Stomach (tissue), 9 donors: ENCODE data around the gene FOXJ3. TPM values are rescaled to one million over a fixed set of nuclear protein-coding genes. Genes with fewer than 3 reads are reported as not detected.

ENCODE experiments used
- DNase-seq, 2 donors: peaks; one replicate each; pipeline versions ENCODE4 v3.0.0 to v3.0.0-alpha.2; 2013 to 2019
- H3K27ac ChIP-seq, 5 donors: fragments of 200-600 bp in 4 of 5; sonication (generic) in 4 of 5; one replicate each; pipeline ENCODE4 v1.5.1; 2013 to 2019; ENCODE audit warnings: mild to moderate bottlenecking in 1 of 5, moderate library complexity in 1 of 5
- H3K27me3 ChIP-seq, 3 donors: fragments of 200-600 bp; sonication (generic); one replicate each; pipeline ENCODE4 v1.5.1; 2017 to 2019; ENCODE audit warnings: mixed run types in 1 of 3
- H3K36me3 ChIP-seq, 4 donors: fragments of 200-600 bp; sonication (generic); 1 replicate in 3 of 4; 2 replicates in 1 of 4; pipeline ENCODE4 v1.5.1; 2016 to 2019
- H3K4me1 ChIP-seq, 4 donors: fragments of 200-600 bp; sonication (generic); one replicate each; pipeline ENCODE4 v1.5.1; 2016 to 2019
- H3K4me3 ChIP-seq, 4 donors: fragments of 200-600 bp; sonication (generic) in 3 of 4; one replicate each; pipeline ENCODE4 v1.5.1; 2016 to 2019; ENCODE audit warnings: mild to moderate bottlenecking in 1 of 4
- H3K9me3 ChIP-seq, 4 donors: fragments of 200-600 bp; sonication (generic); one replicate each; pipeline ENCODE4 v1.5.1; 2016 to 2019
- CTCF ChIP-seq, 7 experiments: fragments of 450-650 bp in 4 of 7; fragments of 200-600 bp in 3 of 7; sonication (generic) in 3 of 7; IDR thresholded peaks; one replicate each; pipeline ENCODE4 v1.5.1; 2016 to 2019; ENCODE audit warnings: antibody characterized with exemption in 7 of 7, control low read depth in 2 of 7, mild to moderate bottlenecking in 1 of 7
- EP300 ChIP-seq: sonication (generic); formaldehyde crosslinking; IDR thresholded peaks from one replicate; pipeline ENCODE4 v1.6.1; 2017; ENCODE audit warnings: antibody characterized with exemption
- POLR2A ChIP-seq, 4 donors: fragments of 450-650 bp; IDR thresholded peaks; one replicate each; pipeline ENCODE4 v1.6.1; 2016; ENCODE audit warnings: antibody characterized with exemption in 4 of 4, control low read depth in 2 of 4, mild to moderate bottlenecking in 1 of 4, moderate library complexity in 1 of 4
- POLR2AphosphoS5 ChIP-seq, 3 donors: sonication (generic); formaldehyde crosslinking; IDR thresholded peaks; one replicate each; pipeline ENCODE4 v1.6.1; 2016; ENCODE audit warnings: antibody characterized with exemption in 3 of 3
- WGBS, 5 donors: extraction: QIAGEN DNeasy Blood & Tissue Kit in 3 of 5; methylation state at CpG; one replicate each; pipeline versions ENCODE4 v1.1.5 to v1.1.7; 2013 to 2018; 5-methylcytosine and 5-hydroxymethylcytosine counted together
- intact Hi-C: fragments of 100-400 bp; cut with DNase I; formaldehyde crosslinking; loops from one replicate; pipeline ENCODE4 v1.15.1; 2023; ENCODE audit warnings: low total_unique reads
- polyA plus RNA-seq, 3 donors: library from polyadenylated mRNA; stranded (reverse); fragments of 200-250 nt; gene quantifications; one replicate each; pipeline ENCODE4 v1.2.3, GENCODE V29; 2013
- total RNA-seq, 5 donors: library from RNA; depleted of rRNA; stranded (reverse); fragments of >200 nt; gene quantifications; one replicate each; pipeline versions ENCODE4 v1.1.0 to v1.2.3, GENCODE V29; 2014 to 2016
- donor health status: healthy with polysubstance abuse.
- donor health status: Bipolar disorder and iron deficiency.
- donor health status: healthy.

FOXJ3 gene
- total and polyA plus RNA-seq, 8 donors: 8.3 to 57.3 (median 12.3) TPM

- DNase-seq: peak in 1 of 2 donors; percentile 76
- Histone ChIP-seq H3K36me3 (peaks cover 0 to 28% (median 24%) of the 10 kb centered on the region in 4 donors), H3K27me3 (no peaks in the 10 kb centered on the region), H3K9me3 (no peaks in the 10 kb centered on the region), H3K27ac (peak overlapping the region in 1 of 5 donors; percentile 4), H3K4me3 (no peak overlapping the region), H3K4me1 (peaks cover 30 to 57% (median 44%) of the 10 kb centered on the region in 4 donors)
- 70 to 79% (median 74%) methylated on average over 4 of the region's 4 CpGs for WGBS, 5 donors
- TF ChIP-seq CTCF (IDR thresholded peaks at IDR 0.05): peak in 5 of 7 experiments; percentile 42 to 71 (median 48)
- TF ChIP-seq EP300: no peak
- intact Hi-C loops: no loop called here
Measured at GRCh38 chr1:42176902-42177519, 158.0 kb downstream of the FOXJ3 start.

- Histone ChIP-seq H3K4me3 (no peak overlapping the region), H3K27ac (no peak overlapping the region), H3K36me3 (peaks cover 0 to 13% (median 10%) of the 10 kb centered on the region in 4 donors), H3K9me3 (no peaks in the 10 kb centered on the region), H3K4me1 (peaks cover 30 to 61% (median 48%) of the 10 kb centered on the region in 4 donors), H3K27me3 (no peaks in the 10 kb centered on the region)
- DNase-seq: no peak
- TF ChIP-seq EP300 (no peak), CTCF (IDR thresholded peaks at IDR 0.05) (no peak), POLR2A (IDR thresholded peaks at IDR 0.05) (no peak), POLR2AphosphoS5 (IDR thresholded peaks at IDR 0.05) (no peak)
- intact Hi-C loops: no loop called here
- 85 to 97% (median 92%) methylated on average over 7 of the region's 7 CpGs for WGBS, 5 donors
Measured at GRCh38 chr1:42175314-42176054, 159.6 kb downstream of the FOXJ3 start.

- peak in 1 of 2 donors; percentile 63 for DNase-seq
- peaks cover 0 to 1% (median 0%) of the 10 kb centered on the region in 4 donors for H3K36me3 ChIP-seq
Measured at GRCh38 chr1:42173961-42174735, 160.9 kb downstream of the FOXJ3 start.

More at GRCh38 chr1:42173961-42174735, 160.9 kb downstream of the FOXJ3 start:
- peak overlapping the region in 1 of 5 donors; percentile 53 for H3K27ac ChIP-seq
- no peaks in the 10 kb centered on the region for H3K27me3 ChIP-seq
- peaks cover 24 to 51% (median 38%) of the 10 kb centered on the region in 4 donors for H3K4me1 ChIP-seq
- 66 to 73% (median 72%) methylated on average over 8 of the region's 8 CpGs for WGBS, 5 donors
- H3K9me3 ChIP-seq: no peaks in the 10 kb centered on the region
- TF ChIP-seq EP300 (no peak), POLR2AphosphoS5 (IDR thresholded peaks at IDR 0.05) (no peak), POLR2A (IDR thresholded peaks at IDR 0.05) (no peak), CTCF (IDR thresholded peaks at IDR 0.05) (no peak)
- no peak overlapping the region for H3K4me3 ChIP-seq
- intact Hi-C loops: no loop called here
